ENCODE data around the gene SIX4. TPM values are rescaled to one million over a fixed set of nuclear protein-coding genes. Genes with fewer than 3 reads are reported as not detected.

Gene SIX4
- total and polyA plus RNA-seq, 3 experiments from 2014 or later: 0.09 TPM; not detected in 2

DNA sequence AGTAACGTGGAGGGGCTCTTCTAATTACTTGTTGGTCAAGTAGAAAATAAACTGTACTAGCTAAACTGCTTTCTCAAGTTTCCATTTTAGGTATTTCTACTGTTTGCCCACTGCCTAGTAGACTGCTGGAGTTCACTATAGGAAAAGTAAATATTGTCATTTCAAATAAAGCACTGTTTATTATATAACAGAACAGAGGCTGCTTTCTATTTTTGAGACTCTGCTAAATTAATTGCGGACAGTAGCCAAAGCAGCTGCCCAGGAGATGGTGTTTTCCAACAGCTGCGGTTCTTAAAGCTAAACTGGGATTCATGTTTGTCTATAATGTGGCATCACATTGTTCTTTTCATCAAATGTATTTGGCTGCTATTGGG lies 59.0 kb downstream of the SIX4 start:
- Histone ChIP-seq H3K4me3 (ENCODE audit: low read length) (no peak overlapping the region), H3K36me3 (ENCODE audit: insufficient read depth, low read length) (no peaks in the 10 kb centered on the region), H3K27ac (ENCODE audit: low read depth, low read length) (no peak overlapping the region), H3K27me3 (ENCODE audit: insufficient read depth, low read length, poor library complexity, severe bottlenecking) (no peaks in the 10 kb centered on the region), H3K4me1 (ENCODE audit: insufficient read depth, low read length) (no peaks in the 10 kb centered on the region), H3K9me3 (ENCODE audit: low read length) (no peaks in the 10 kb centered on the region)
- no peak for DNase-seq
- CTCF ChIA-PET: no interaction called here
- H3K4me3 Mint-ChIP-seq: no peak overlapping the region
- no peaks in the 10 kb centered on the region for H3K4me1 Mint-ChIP-seq
- H3K36me3 Mint-ChIP-seq: no peaks in the 10 kb centered on the region
- no peak overlapping the region for H3K27ac Mint-ChIP-seq
- H3K9me3 Mint-ChIP-seq: no peaks in the 10 kb centered on the region
- POLR2A ChIA-PET: no interaction called here
- peaks cover 12 to 48% of the 10 kb centered on the region in 2 donors for H3K27me3 Mint-ChIP-seq

- no peak for DNase-seq
- Mint-ChIP-seq H3K9me3 (no peaks in the 10 kb centered on the region), H3K36me3 (no peaks in the 10 kb centered on the region), H3K27me3 (peaks cover 16 to 69% of the 10 kb centered on the region in 2 donors), H3K27ac (no peak overlapping the region), H3K4me1 (peaks cover 7% of the 10 kb centered on the region in 3 donors), H3K4me3 (no peak overlapping the region)
- Histone ChIP-seq H3K9me3 (ENCODE audit: low read length) (no peaks in the 10 kb centered on the region), H3K4me3 (ENCODE audit: low read length) (no peak overlapping the region), H3K36me3 (ENCODE audit: insufficient read depth, low read length) (no peaks in the 10 kb centered on the region), H3K4me1 (ENCODE audit: insufficient read depth, low read length) (no peaks in the 10 kb centered on the region), H3K27me3 (ENCODE audit: insufficient read depth, low read length, poor library complexity, severe bottlenecking) (peaks cover 3% of the 10 kb centered on the region), H3K27ac (ENCODE audit: low read depth, low read length) (no peak overlapping the region)
- ChIA-PET CTCF (no interaction called here), POLR2A (no interaction called here)
Observed at GRCh38 chr14:60662982-60663381, 61.2 kb downstream of the SIX4 start.

- Histone ChIP-seq H3K36me3 (ENCODE audit: insufficient read depth, low read length) (no peaks in the 10 kb centered on the region), H3K27me3 (ENCODE audit: insufficient read depth, low read length, poor library complexity, severe bottlenecking) (peaks cover 15% of the 10 kb centered on the region), H3K4me1 (ENCODE audit: insufficient read depth, low read length) (peaks cover under 1% of the 10 kb centered on the region), H3K27ac (ENCODE audit: low read depth, low read length) (no peak overlapping the region), H3K4me3 (ENCODE audit: low read length) (no peak overlapping the region), H3K9me3 (ENCODE audit: low read length) (no peaks in the 10 kb centered on the region)
- no peak overlapping the region for H3K27ac Mint-ChIP-seq
- peaks cover 13 to 18% (median 14%) of the 10 kb centered on the region in 3 donors for H3K4me1 Mint-ChIP-seq
- H3K9me3 Mint-ChIP-seq: no peaks in the 10 kb centered on the region
- DNase-seq: no peak
- peaks cover 22 to 71% of the 10 kb centered on the region in 2 donors for H3K27me3 Mint-ChIP-seq
- ChIA-PET POLR2A (no interaction called here), CTCF (no interaction called here)
- H3K36me3 Mint-ChIP-seq: no peaks in the 10 kb centered on the region
- no peak overlapping the region for H3K4me3 Mint-ChIP-seq
Observed at GRCh38 chr14:60661721-60662120, 62.4 kb downstream of the SIX4 start.

Other genes with a start within 250 kb of the SIX4 start
- gene C14orf39, start 238.3 kb downstream of the SIX4 start, total RNA-seq: not detected
- not detected for gene C14orf39, start 238.3 kb downstream of the SIX4 start, polyA plus RNA-seq
- gene SIX6, start 215.2 kb downstream of the SIX4 start, total RNA-seq: not detected
- not detected for gene SIX6, start 215.2 kb downstream of the SIX4 start, polyA plus RNA-seq
- gene SIX1, start 74.9 kb downstream of the SIX4 start, total RNA-seq: not detected
- not detected for gene SIX1, start 74.9 kb downstream of the SIX4 start, polyA plus RNA-seq
- 10 to 100 TPM; 37.1 to 47.8 TPM for gene MNAT1, start 10.4 kb upstream of the SIX4 start, total RNA-seq
- gene MNAT1, start 10.4 kb upstream of the SIX4 start, polyA plus RNA-seq: 16.0 TPM

All from CD8-positive, alpha-beta memory T cell (primary cell).